ENCODE data around the gene RANBP3. TPM values are rescaled to one million over a fixed set of nuclear protein-coding genes. Genes with fewer than 3 reads are reported as not detected.

The RANBP3 gene
- total and polyA plus RNA-seq, 7 donors, result 40.5 to 71.7 (median 48.7) TPM

GRCh38 chr19:5893907-5894703 is 83.8 kb downstream of the RANBP3 start:
- TF ChIP-seq CTCF (IDR thresholded peaks at IDR 0.05), result no peak
- Histone ChIP-seq H3K9me3 (no peaks in the 10 kb centered on the region), H3K27me3 (ENCODE audit: insufficient read depth in 3 of 3, low read length in 2 of 3) (peaks cover 0 to 18% (median 3%) of the 10 kb centered on the region in 3 donors), H3K36me3 (ENCODE audit: insufficient read depth in 1 of 2, low read depth in 1 of 2) (peaks cover 0 to 22% of the 10 kb centered on the region in 2 donors), H3K4me3 (no peak overlapping the region), H3K27ac (no peak overlapping the region), H3K4me1 (peaks cover 5% of the 10 kb centered on the region)
- intact Hi-C loops (cut with DNase I), result loop anchor here in 1 of 2 donors (2.0 kb wide), 1 partner anchor 89 kb away; the partner anchor contains the start of gene NRTN
- WGBS, 3 donors, result 37 to 47% (median 39%) methylated on average over 26 to 28 of the region's 28 CpGs
- ATAC-seq, result peak; percentile 19 to 38 (median 34)
- DNase-seq, result no peak

GRCh38 chr19:5893296-5893903 is 84.5 kb downstream of the RANBP3 start:
- no peak overlapping the region for H3K4me3 ChIP-seq
- H3K36me3 ChIP-seq (ENCODE audit: insufficient read depth in 1 of 2, low read depth in 1 of 2), result peaks cover 0 to 22% of the 10 kb centered on the region in 2 donors
- no peaks in the 10 kb centered on the region for H3K9me3 ChIP-seq
- 42 to 45% (median 44%) methylated on average over 13 of the region's 13 CpGs for WGBS, 3 donors
- TF ChIP-seq CTCF (IDR thresholded peaks at IDR 0.05), result no peak
- intact Hi-C loops (cut with DNase I), result loop anchor here in 1 of 2 donors (2.0 kb wide), 1 partner anchor 89 kb away; the partner anchor contains the start of gene NRTN
- H3K27ac ChIP-seq, result no peak overlapping the region
- no peak for DNase-seq
- H3K4me1 ChIP-seq, result peaks cover 5% of the 10 kb centered on the region
- H3K27me3 ChIP-seq (ENCODE audit: insufficient read depth in 3 of 3, low read length in 2 of 3), result peaks cover 0 to 22% (median 3%) of the 10 kb centered on the region in 3 donors
- peak in 1 of 4 donors; percentile 38 for ATAC-seq

- Histone ChIP-seq H3K36me3 (ENCODE audit: insufficient read depth in 1 of 2, low read depth in 1 of 2) (peaks cover 0 to 22% of the 10 kb centered on the region in 2 donors), H3K9me3 (no peaks in the 10 kb centered on the region), H3K4me1 (peaks cover 5% of the 10 kb centered on the region), H3K4me3 (no peak overlapping the region), H3K27me3 (ENCODE audit: insufficient read depth in 3 of 3, low read length in 2 of 3) (peaks cover 0 to 27% (median 3%) of the 10 kb centered on the region in 3 donors), H3K27ac (no peak overlapping the region)
- WGBS, 3 donors, result 47 to 48% (median 47%) methylated on average over 15 of the region's 15 CpGs
- DNase-seq (no peak), ATAC-seq (peak in 3 of 4 donors; percentile 5 to 19 (median 16))
- no peak for TF ChIP-seq CTCF (IDR thresholded peaks at IDR 0.05)
- intact Hi-C loops (cut with DNase I), result loop anchor here in 1 of 2 donors (2.0 kb wide), 1 partner anchor 88 kb away; the partner anchor contains the start of gene NRTN
Observed at GRCh38 chr19:5892772-5893275, 85.1 kb downstream of the RANBP3 start.

GRCh38 chr19:5891938-5892771 is 85.8 kb downstream of the RANBP3 start:
- Histone ChIP-seq H3K27me3 (ENCODE audit: insufficient read depth in 3 of 3, low read length in 2 of 3) (peaks cover 0 to 33% (median 3%) of the 10 kb centered on the region in 3 donors), H3K9me3 (no peaks in the 10 kb centered on the region), H3K27ac (no peak overlapping the region), H3K4me3 (no peak overlapping the region), H3K4me1 (peaks cover 5% of the 10 kb centered on the region), H3K36me3 (ENCODE audit: insufficient read depth in 1 of 2, low read depth in 1 of 2) (peaks cover 0 to 22% of the 10 kb centered on the region in 2 donors)
- DNase-seq (no peak), ATAC-seq (peak; percentile 46 to 70 (median 63))
- intact Hi-C loops (cut with DNase I), result loop anchor here in 1 of 2 donors (2.0 kb wide), 1 partner anchor 87 kb away; the partner anchor contains the start of gene NRTN
- WGBS, 3 donors, result 5 to 6% (median 5%) methylated on average over 45 to 48 of the region's 48 CpGs
- peak; percentile 58 for TF ChIP-seq CTCF (IDR thresholded peaks at IDR 0.05)

Measured in psoas muscle (tissue), 8 donors.